PC-9 (cell line): ENCODE measurements around the gene TTC17. TPM values are rescaled to one million over a fixed set of nuclear protein-coding genes. Genes with fewer than 3 reads are reported as not detected.

ENCODE experiments used
- BruUV-seq: library from RNA; stranded (reverse); fragments of 400-500 nt; replicated peaks from 2 replicates; lab custom pipeline; 2021; lab: Mats Ljungman, UMichigan
- CTCF ChIA-PET: fragments of 300-600 bp; sonication (Branson Sonifier 250); formaldehyde crosslinking; loops from one replicate; lab custom pipeline; 2022; ENCODE audit warnings: antibody characterized with exemption; lab: Charles Lee
- POLR2A ChIA-PET: fragments of 300-600 bp; sonication (Branson Sonifier 250); formaldehyde crosslinking; loops from one replicate; lab custom pipeline; 2022; ENCODE audit warnings: antibody characterized with exemption; ENCODE audit not compliant: unreplicated experiment; lab: Charles Lee
- DNase-seq, 2 experiments: peaks; one replicate each; pipeline versions ENCODE4 v3.0.0 to v3.0.0-alpha.2; 2015 to 2022; ENCODE audit warnings: mixed read lengths in 1 of 2
- H2AFZ ChIP-seq: fragments of 200-600 bp; sonication (generic); 2 replicates; pipeline ENCODE4 v1.8.1; 2017; ENCODE audit warnings: antibody characterized with exemption
- H3F3A ChIP-seq: fragments of 200-600 bp; sonication (generic); 2 replicates; pipeline ENCODE4 v1.8.1; 2017; ENCODE audit warnings: antibody characterized with exemption, mild to moderate bottlenecking, low read depth; ENCODE audit not compliant: insufficient read depth
- H3K27ac ChIP-seq: fragments of 200-600 bp; sonication (generic); 2 replicates; pipeline ENCODE4 v1.6.1; 2016; ENCODE audit warnings: mixed run types
- H3K27me3 ChIP-seq: fragments of 200-600 bp; sonication (generic); 2 replicates; pipeline ENCODE4 v1.6.1; 2016; ENCODE audit warnings: low read depth, mixed run types; ENCODE audit not compliant: insufficient read depth
- H3K36me3 ChIP-seq: fragments of 200-600 bp; sonication (generic); 2 replicates; pipeline ENCODE4 v1.6.1; 2016; ENCODE audit warnings: low read depth, mixed run types
- H3K4me1 ChIP-seq: fragments of 200-600 bp; sonication (generic); replicated peaks from 2 replicates; pipeline ENCODE4 v1.6.1; 2016; ENCODE audit warnings: mixed run types; ENCODE audit not compliant: insufficient read depth
- H3K4me2 ChIP-seq: fragments of 200-600 bp; sonication (generic); 2 replicates; pipeline ENCODE4 v1.6.1; 2017; ENCODE audit warnings: mixed run types
- H3K4me3 ChIP-seq: fragments of 200-600 bp; sonication (generic); 2 replicates; pipeline ENCODE4 v1.6.1; 2016; ENCODE audit warnings: mixed run types
- H3K79me2 ChIP-seq: fragments of 200-600 bp; sonication (generic); 2 replicates; pipeline ENCODE4 v1.6.1; 2017; ENCODE audit warnings: low read depth, mixed run types
- H3K9me2 ChIP-seq: fragments of 200-600 bp; sonication (generic); 2 replicates; pipeline ENCODE4 v1.8.1; 2017; ENCODE audit warnings: mild to moderate bottlenecking; ENCODE audit not compliant: insufficient read depth
- H3K9me3 ChIP-seq: fragments of 200-600 bp; sonication (generic); 2 replicates; pipeline ENCODE4 v1.8.1; 2016; ENCODE audit warnings: low read depth; ENCODE audit not compliant: insufficient read depth
- H4K20me1 ChIP-seq: fragments of 200-600 bp; sonication (generic); 2 replicates; pipeline ENCODE4 v1.8.1; 2017; ENCODE audit not compliant: insufficient read depth
- EZH2 ChIP-seq: fragments of 200-600 bp; sonication (generic); IDR thresholded peaks from 2 replicates; pipeline ENCODE4 v1.8.0; 2017; ENCODE audit warnings: antibody characterized with exemption, low read depth
- intact Hi-C: fragments of 100-400 bp; cut with micrococcal nuclease; formaldehyde crosslinking; loops from one replicate; pipeline ENCODE4 v1.10.0; 2022; ENCODE audit not compliant: unreplicated experiment
- total RNA-seq: library from RNA; stranded (reverse); gene quantifications from 2 replicates; pipeline ENCODE4 v1.2.3, GENCODE V29; 2021
- TF ChIP-seq, protein P1 (sequence below): fragments of 200-600 bp; sonication (generic); conservative IDR thresholded peaks from 2 replicates; pipeline ENCODE4 v1.6.1; 2017; ENCODE audit warnings: mixed run types, antibody characterized with exemption, mild to moderate bottlenecking, moderate library complexity

The TTC17 gene
- total RNA-seq, 1 experiment from 2014 or later = 81.0 TPM

DNA sequence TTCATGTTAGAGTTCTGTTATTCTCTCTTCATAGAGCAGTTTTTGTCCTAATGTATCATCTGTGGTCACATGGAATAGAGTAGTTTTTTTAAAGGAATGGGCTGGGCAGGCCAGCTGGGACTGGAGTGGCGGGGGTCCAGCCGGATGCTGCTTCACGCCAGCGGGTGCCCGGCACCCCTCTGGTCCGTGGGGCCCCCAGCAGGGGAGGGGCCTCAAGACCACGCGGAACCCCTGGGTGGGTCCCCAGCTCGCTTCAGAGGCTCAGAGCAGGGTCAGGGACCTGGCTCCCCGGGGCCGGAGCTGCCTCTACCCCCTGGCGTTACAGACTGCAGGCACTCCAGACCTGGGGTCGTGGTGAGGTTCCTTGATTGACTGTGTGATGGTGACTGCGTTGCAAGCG, 162.8 kb downstream of the TTC17 start:
- H4K20me1 ChIP-seq = no peaks in the 10 kb centered on the region
- BruUV-seq = no TSS peak
- ChIA-PET CTCF (no interaction called here), POLR2A (no interaction called here)
- TF ChIP-seq EZH2 = no peak
- TF ChIP-seq, protein P1, sequence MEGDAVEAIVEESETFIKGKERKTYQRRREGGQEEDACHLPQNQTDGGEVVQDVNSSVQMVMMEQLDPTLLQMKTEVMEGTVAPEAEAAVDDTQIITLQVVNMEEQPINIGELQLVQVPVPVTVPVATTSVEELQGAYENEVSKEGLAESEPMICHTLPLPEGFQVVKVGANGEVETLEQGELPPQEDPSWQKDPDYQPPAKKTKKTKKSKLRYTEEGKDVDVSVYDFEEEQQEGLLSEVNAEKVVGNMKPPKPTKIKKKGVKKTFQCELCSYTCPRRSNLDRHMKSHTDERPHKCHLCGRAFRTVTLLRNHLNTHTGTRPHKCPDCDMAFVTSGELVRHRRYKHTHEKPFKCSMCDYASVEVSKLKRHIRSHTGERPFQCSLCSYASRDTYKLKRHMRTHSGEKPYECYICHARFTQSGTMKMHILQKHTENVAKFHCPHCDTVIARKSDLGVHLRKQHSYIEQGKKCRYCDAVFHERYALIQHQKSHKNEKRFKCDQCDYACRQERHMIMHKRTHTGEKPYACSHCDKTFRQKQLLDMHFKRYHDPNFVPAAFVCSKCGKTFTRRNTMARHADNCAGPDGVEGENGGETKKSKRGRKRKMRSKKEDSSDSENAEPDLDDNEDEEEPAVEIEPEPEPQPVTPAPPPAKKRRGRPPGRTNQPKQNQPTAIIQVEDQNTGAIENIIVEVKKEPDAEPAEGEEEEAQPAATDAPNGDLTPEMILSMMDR = no peak
- intact Hi-C loops = no loop called here
- H3K9me2 ChIP-seq = no peaks in the 10 kb centered on the region
- H3K27ac ChIP-seq = no peak overlapping the region
- H3K4me1 ChIP-seq = no peaks in the 10 kb centered on the region
- peaks cover 91% of the 10 kb centered on the region for H3K27me3 ChIP-seq
- no peaks in the 10 kb centered on the region for H3K79me2 ChIP-seq
- no peak overlapping the region for H3K4me3 ChIP-seq
- no peak for DNase-seq
- no peak overlapping the region for H2AFZ ChIP-seq
- H3F3A ChIP-seq = no peaks in the 10 kb centered on the region
- no peaks in the 10 kb centered on the region for H3K9me3 ChIP-seq
- H3K36me3 ChIP-seq = no peaks in the 10 kb centered on the region
- H3K4me2 ChIP-seq = no peak overlapping the region

DNA sequence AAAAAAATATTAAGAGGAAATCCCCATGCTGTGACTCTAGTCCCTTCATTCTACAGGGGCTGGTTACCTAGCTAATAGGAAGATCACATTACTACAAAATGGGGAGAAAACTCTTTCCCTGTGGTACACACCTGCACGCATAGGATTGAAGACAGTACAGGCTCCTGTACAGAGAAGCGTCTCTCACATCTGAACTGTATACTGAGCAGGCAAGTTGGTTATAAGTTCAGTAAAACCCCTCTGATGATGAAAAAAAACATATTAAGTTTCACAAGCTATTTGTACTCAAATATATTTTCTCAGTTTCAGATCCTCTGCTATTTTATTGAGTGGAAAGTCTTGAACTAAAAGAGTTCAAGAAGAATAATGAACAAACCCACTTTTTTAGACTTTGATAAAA, 164.9 kb downstream of the TTC17 start:
- H3K27ac ChIP-seq = no peak overlapping the region
- BruUV-seq = no TSS peak
- H4K20me1 ChIP-seq = no peaks in the 10 kb centered on the region
- no peaks in the 10 kb centered on the region for H3K36me3 ChIP-seq
- H3K9me3 ChIP-seq = no peaks in the 10 kb centered on the region
- H3K4me3 ChIP-seq = no peak overlapping the region
- peaks cover 92% of the 10 kb centered on the region for H3K27me3 ChIP-seq
- DNase-seq = no peak
- no peak for TF ChIP-seq EZH2
- TF ChIP-seq, protein P1 = no peak
- intact Hi-C loops = no loop called here
- no peaks in the 10 kb centered on the region for H3K9me2 ChIP-seq
- H3K79me2 ChIP-seq = no peaks in the 10 kb centered on the region
- H3F3A ChIP-seq = no peaks in the 10 kb centered on the region
- CTCF ChIA-PET = no interaction called here
- POLR2A ChIA-PET = interaction anchor here (0.6 kb wide), 1 partner anchor 40 kb away, joined by 3 read pairs; no protein-coding TSS in a partner anchor
- H3K4me1 ChIP-seq = no peaks in the 10 kb centered on the region
- no peak overlapping the region for H2AFZ ChIP-seq
- H3K4me2 ChIP-seq = no peak overlapping the region

DNA sequence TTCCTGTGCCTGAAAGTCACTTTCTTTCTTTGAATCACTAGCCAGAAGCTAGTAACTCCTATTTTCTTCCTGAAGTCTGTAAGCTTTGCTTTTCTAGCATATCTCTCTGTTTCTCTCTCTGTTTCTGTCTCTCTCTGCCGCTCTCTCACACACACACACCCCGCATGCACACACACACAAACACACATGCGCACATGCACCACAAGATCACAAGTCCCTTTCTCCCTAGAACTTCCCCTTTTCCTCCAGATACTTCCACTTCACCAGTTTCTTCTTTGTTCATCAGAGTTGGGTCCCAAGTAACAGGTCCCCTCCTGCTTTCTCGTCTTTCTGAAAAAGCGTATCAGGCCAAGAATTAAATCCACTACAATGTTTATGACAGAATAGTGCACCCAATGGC, 173.3 kb downstream of the TTC17 start:
- POLR2A ChIA-PET = no interaction called here
- Histone ChIP-seq H3K4me1 (no peaks in the 10 kb centered on the region), H3K79me2 (no peaks in the 10 kb centered on the region), H3K27me3 (peaks cover 91% of the 10 kb centered on the region), H3K9me2 (no peaks in the 10 kb centered on the region), H4K20me1 (no peaks in the 10 kb centered on the region), H3K9me3 (no peaks in the 10 kb centered on the region), H3K36me3 (no peaks in the 10 kb centered on the region), H3K4me2 (no peak overlapping the region), H2AFZ (no peak overlapping the region), H3K4me3 (no peak overlapping the region), H3F3A (no peaks in the 10 kb centered on the region), H3K27ac (no peak overlapping the region)
- TF ChIP-seq, protein P1 = no peak
- no peak for TF ChIP-seq EZH2
- CTCF ChIA-PET = no interaction called here
- DNase-seq = no peak
- BruUV-seq = no TSS peak
- intact Hi-C loops = no loop called here
